Activated naive CD4-positive, alpha-beta T cell treated with Interleukin-2 at 50 U/mL for 16 hours (primary cell): ENCODE data around the gene GNGT1.

Experiments used
- DNase-seq: peaks from one replicate; pipeline ENCODE4 v3.0.0-alpha.2; 2020

GNGT1 gene

GRCh38 chr7:93944673-93945072 lies 38.3 kb downstream of the GNGT1 start:
- no peak for DNase-seq

- DNase-seq = no peak
Measured at GRCh38 chr7:93945083-93945482, 38.7 kb downstream of the GNGT1 start.

- no peak for DNase-seq
Measured at GRCh38 chr7:93945756-93946535, 39.6 kb downstream of the GNGT1 start.

- no peak for DNase-seq
Measured at GRCh38 chr7:93948106-93948505, 41.7 kb downstream of the GNGT1 start.

- DNase-seq = no peak
Measured at GRCh38 chr7:93948873-93949272, 42.5 kb downstream of the GNGT1 start.

GRCh38 chr7:93949423-93949822 lies 43.1 kb downstream of the GNGT1 start:
- no peak for DNase-seq

GRCh38 chr7:93955304-93955703 lies 48.9 kb downstream of the GNGT1 start:
- no peak for DNase-seq

- DNase-seq = no peak
Measured at GRCh38 chr7:93957767-93958166, 51.4 kb downstream of the GNGT1 start.

- no peak for DNase-seq
Measured at GRCh38 chr7:93958216-93958615, 51.8 kb downstream of the GNGT1 start.

GRCh38 chr7:93958651-93959050 lies 52.3 kb downstream of the GNGT1 start:
- DNase-seq = no peak
